ENCODE measurements around the gene TMEM82. TPM values are rescaled to one million over a fixed set of nuclear protein-coding genes. Genes with fewer than 3 reads are reported as not detected.

The TMEM82 gene
- total and polyA plus RNA-seq, 2 of the 13 experiments (the other 11 are each of a cell fraction or from before 2014, with no cell fraction given), result 0.24 to 0.97 TPM

DNA sequence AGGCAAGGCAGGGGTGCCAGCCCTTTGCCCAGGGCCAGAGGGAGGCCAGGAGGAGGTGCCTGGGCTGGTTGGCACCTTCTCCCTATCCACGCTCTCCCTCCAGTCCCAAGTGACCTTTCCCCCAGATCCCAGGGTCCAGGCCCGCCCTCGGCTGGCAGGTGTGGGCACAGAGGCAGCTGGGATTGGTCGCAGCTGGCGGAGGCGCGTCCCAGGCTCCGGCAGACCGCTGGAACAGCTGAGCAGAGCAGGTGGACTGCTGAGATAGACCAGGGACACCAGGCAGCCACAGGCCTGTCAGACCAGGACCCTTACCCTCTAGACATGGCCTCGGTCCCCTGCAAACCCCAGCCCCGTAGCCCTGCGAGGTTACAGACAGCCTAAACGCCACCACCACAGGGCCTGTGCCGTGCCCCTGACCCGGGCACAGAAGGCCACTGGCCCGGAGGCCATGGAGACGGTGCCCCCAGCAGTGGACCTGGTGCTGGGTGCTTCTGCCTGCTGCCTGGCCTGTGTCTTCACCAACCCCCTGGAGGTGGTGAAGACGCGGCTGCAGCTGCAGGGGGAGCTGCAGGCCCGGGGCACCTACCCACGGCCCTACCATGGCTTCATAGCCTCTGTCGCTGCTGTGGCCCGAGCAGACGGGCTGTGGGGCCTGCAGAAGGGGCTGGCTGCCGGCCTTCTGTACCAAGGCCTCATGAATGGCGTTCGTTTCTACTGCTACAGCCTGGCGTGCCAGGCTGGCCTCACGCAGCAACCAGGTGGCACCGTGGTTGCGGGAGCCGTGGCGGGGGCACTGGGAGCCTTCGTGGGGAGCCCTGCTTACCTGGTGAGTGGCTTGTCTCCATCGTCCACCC lies 6.0 kb upstream of the TMEM82 start, which contains the start of gene SLC25A34 (continued):
- TF ChIP-seq TFAP4 (IDR thresholded peaks at IDR 0.05; ENCODE audit: borderline replicate concordance, low read depth) (peak; percentile 95), EEA1 (CRISPR knock-in tag; IDR thresholded peaks at IDR 0.05; ENCODE audit: borderline replicate concordance) (no peak), HES4 (CRISPR knock-in tag; IDR thresholded peaks at IDR 0.05; ENCODE audit: borderline replicate concordance) (no peak), HNRNPLL (IDR thresholded peaks at IDR 0.05; ENCODE audit: low read depth, low read length, poor library complexity, severe bottlenecking) (peak; percentile 25), SATB2 (CRISPR knock-in tag; IDR thresholded peaks at IDR 0.05) (no peak), ZNF207 (IDR thresholded peaks at IDR 0.05; ENCODE audit: borderline replicate concordance) (no peak), NFATC3 (CRISPR knock-in tag; IDR thresholded peaks at IDR 0.05) (no peak), ZNF205 (CRISPR knock-in tag; IDR thresholded peaks at IDR 0.05) (no peak), ZNF414 (CRISPR knock-in tag; IDR thresholded peaks at IDR 0.05) (no peak), MEIS2 (CRISPR knock-in tag; IDR thresholded peaks at IDR 0.05) (0 out of 2 replicates have a peak, but pooled peaks have one; percentile 26), KDM2A (CRISPR knock-in tag; IDR thresholded peaks at IDR 0.05; ENCODE audit: borderline replicate concordance, low read depth) (peak; percentile 44; the same call in 1 of the 2 replicates), SOX6 (IDR thresholded peaks at IDR 0.05) (no peak), SOX6 (CRISPR knock-in tag; IDR thresholded peaks at IDR 0.05) (no peak), NFYB (CRISPR knock-in tag; IDR thresholded peaks at IDR 0.05) (peak; percentile 32; the same call in 1 of the 2 replicates), NFYC (CRISPR knock-in tag; IDR thresholded peaks at IDR 0.05) (peak; percentile 58; the same call in 1 of the 2 replicates), ATF7 (IDR thresholded peaks at IDR 0.05) (no peak), ATF7 (CRISPR knock-in tag; IDR thresholded peaks at IDR 0.05) (no peak), CTCF (CRISPR knock-in tag; IDR thresholded peaks at IDR 0.05) (peak; percentile 55; the same call in 1 of the 2 replicates), ZEB1 (IDR thresholded peaks at IDR 0.05; ENCODE audit: insufficient replicate concordance, low read depth) (no peak), RFXAP (CRISPR knock-in tag; IDR thresholded peaks at IDR 0.05; ENCODE audit: borderline replicate concordance) (no peak), ZMYM3 (CRISPR knock-in tag; IDR thresholded peaks at IDR 0.05) (no peak), ZKSCAN1 (IDR thresholded peaks at IDR 0.05; ENCODE audit: low read length) (no peak), RXRA (CRISPR knock-in tag; IDR thresholded peaks at IDR 0.05) (peak; percentile 94), PCBP1 (IDR thresholded peaks at IDR 0.05; ENCODE audit: borderline replicate concordance, low read depth, low read length) (0 out of 2 replicates have a peak, but pooled peaks have one; percentile 74)
- TF ChIP-seq, protein P1, sequence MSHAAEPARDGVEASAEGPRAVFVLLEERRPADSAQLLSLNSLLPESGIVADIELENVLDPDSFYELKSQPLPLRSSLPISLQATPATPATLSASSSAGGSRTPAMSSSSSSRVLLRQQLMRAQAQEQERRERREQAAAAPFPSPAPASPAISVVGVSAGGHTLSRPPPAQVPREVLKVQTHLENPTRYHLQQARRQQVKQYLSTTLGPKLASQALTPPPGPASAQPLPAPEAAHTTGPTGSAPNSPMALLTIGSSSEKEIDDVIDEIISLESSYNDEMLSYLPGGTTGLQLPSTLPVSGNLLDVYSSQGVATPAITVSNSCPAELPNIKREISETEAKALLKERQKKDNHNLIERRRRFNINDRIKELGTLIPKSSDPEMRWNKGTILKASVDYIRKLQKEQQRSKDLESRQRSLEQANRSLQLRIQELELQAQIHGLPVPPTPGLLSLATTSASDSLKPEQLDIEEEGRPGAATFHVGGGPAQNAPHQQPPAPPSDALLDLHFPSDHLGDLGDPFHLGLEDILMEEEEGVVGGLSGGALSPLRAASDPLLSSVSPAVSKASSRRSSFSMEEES (CRISPR knock-in tag; IDR thresholded peaks at IDR 0.05), result no peak
- TF ChIP-seq, protein P2, sequence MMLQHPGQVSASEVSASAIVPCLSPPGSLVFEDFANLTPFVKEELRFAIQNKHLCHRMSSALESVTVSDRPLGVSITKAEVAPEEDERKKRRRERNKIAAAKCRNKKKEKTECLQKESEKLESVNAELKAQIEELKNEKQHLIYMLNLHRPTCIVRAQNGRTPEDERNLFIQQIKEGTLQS (CRISPR knock-in tag; IDR thresholded peaks at IDR 0.05), result no peak
